ENCODE data around the gene SP140.
"Not testable (repeated sequence)": the region's sequence is repeated elsewhere in the genome, so short reads cannot be mapped to it uniquely, and the experiment has no call there.

SP140 gene

DNA sequence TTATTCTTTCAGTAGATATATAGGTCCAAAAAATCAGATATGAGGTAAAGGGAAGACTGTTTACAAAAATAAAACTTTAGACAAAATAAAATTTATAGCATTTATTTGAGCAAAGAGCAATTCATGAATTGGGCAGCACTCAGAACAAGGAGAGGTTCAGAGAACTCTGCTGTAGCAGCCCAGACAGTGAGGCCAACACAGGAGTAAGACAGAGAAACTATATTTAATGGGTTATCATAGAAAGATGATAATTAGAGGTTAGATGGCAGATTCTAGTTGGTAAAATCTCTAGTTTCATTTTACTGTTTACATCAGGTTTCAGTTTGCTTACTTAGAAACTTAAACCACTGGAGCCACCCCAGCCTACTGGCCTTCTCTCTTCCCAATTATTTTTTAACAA lies 71.4 kb downstream of the SP140 start:
- DNase-seq, result no peak

DNA sequence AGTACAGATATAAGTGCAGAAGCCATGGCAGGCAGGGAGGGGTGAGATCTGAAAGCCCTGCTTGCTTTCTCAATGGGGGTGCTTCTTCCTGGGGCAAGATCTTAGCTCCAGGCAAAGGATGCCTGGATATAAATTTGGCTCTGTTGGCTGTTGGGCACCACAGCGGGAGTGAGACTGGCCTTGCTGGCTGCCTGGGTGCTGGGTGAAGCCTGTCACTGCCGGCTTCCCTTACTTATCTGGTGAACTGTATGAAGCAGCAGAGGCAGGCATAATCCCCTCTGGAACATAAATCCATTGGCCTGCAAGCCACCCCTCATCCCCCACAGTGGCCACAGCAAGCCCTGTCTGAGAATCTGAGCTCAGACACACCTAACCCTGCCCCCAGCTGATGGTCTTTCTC lies 74.1 kb downstream of the SP140 start:
- no peak for DNase-seq

DNA sequence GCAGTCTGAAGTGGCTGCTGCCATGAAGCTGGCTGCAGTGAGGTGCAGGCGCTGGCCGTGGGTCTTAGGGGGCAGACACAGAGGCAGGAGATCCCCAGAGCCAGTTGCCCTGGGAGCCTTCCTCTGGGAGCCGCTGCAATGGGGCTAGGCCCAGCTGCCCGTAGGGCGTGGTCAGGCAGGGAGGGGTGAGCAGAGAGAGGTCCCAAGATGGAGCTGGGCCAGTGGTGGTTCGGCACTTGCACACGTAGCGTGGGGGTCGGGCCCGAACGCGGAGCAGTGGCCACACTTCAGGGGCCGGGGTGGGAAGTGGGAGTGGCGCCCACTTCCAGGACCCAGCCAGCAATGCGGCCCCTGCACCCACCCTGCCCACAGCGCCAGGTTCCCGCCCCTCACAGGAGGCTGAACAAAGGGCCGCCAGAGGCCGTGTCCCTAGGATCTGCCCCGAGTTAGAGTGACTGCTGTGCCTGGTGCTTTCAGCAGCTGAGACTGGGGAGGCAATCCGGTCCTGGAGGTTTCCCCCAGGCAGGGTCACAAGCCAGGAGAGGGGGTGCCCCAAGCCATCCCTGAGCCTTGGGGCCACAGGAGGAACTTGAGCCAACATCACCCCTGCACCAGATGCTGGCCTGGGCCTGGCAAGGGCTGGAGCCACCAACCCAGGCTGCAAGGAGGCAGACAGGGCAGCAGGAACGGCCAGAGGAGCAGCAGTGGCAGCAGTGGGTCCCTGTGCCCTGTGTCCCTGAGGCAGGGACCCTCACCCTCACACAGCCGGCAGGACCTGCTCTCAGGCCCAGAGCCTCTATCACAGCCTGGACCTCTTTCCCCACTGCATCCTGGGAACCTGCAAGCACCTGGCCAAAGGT lies 80.1 kb downstream of the SP140 start:
- DNase-seq, result no peak

DNA sequence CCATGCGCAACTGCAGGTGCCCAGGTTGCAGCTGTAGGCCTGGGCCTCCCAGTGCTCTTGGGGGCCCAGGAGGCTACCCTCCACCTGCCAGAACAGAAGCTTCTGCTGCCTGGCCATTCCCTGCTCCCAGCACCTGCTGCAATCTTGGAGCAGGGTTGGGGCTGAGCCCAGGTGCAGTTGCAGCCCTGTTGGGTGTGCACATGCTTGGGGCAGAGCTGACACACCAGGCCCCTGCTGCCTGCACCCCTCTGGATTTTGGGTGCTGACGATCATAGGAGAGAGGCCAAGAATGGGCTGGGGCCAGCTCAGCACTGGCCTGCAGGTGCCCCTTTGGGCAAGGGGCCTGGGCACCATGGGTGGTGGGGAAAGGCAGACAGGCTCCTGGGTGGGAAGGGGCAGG lies 80.9 kb downstream of the SP140 start:
- no peak for DNase-seq

DNA sequence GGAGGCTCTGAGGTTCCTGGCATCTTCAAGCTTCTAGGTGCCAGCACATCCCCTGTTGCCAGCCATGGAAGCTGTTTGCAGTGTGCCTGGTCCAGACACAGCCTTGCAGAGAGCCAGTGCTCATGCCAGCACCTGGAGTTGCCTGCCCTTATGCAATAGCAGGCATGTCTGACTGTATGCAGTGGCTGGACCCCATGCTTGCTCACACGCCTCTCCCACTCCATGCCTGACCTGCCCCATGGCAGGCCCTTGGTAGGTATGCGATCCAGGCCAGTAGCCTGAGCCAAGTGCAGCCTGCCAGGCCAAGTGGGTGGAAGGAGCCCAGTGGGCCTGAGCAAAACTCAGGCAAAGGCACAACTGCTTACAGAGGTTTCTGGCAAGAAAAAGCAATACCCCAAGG lies 81.9 kb downstream of the SP140 start:
- no peak for DNase-seq

DNA sequence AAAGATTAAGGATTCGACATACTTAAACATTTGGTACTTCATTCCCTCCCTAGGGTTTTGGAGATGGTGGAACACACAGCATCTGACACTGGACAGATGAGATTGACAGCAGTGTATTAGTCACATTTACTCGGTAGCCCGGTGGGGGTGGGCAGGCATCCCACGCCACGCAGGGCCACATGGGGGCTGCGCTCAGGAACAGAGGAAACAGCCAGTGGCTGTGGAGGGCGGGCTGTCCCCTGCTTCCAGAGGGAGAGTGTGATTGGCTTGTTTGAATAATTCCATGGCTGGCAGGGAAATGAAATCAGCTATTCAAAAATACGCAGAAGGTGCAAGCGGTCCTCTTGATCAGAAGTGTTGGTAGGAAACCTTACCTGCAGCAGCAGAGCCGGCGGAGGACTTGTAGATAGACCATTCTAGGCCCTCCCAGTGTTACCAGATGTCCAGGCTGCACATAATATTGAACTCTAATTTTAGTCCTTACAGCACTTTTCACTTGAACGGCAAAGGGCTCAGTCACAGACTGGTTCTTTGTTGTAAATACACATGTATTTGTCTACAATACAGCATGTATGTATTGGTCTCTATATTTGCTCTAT lies 83.0 kb downstream of the SP140 start:
- no peak for DNase-seq

DNA sequence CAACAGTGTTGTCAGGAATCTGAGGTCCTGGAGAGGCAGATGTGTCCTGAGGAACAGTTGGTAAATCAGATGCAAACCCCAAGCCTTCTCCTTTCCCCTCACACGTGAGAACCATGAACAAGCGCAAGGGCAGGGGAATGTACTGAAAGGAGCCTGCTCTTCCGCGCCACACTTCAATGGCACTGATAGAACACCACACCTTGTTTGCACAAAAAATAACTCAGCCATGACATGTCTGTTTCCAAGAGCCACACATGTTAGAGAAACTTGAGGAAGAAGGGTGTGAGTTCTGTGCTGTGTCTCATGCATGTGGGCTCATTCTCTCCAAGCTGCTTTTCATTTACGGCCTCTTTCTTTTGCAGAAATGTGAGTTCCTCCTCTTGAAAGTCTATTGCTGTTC lies 85.3 kb downstream of the SP140 start:
- DNase-seq, result not testable (repeated sequence)

DNA sequence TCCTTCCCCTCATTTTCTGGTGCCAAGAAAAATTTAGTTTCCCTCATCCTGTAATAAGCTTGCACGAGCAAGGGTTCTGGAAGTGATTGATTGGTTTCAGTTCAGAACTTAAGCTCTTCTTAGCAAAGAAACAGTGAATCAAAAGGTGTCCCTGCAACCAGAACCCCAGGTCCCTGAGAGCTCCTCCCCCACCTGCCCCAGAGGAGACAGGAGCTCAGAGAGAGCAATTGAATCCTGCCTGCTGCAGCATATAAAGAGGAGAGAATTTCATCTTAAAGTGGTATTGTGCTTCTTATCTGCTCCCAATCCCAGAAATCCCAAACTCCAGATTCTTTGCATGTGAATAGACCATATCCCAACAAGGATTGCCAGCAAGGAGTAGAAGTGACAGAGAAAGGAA lies 86.1 kb downstream of the SP140 start:
- not testable (repeated sequence) for DNase-seq

DNA sequence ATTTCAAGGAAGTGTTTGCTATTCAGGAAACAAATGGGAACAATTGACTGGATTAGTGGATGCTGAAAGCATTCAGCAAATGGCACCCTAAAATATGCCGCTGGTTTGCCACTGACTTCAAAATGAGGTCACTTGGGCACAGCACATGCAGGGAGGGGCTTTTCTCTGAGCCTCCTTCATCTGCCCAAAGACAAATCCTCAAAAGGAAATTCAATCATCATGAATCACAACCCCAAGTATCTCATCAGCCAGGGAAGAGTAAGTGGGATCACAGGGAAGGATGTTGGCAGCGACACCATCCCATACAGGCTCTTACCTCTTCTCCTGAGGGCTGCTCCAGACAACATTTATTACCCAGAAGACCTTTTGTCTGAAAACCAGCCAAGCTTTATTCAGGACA lies 87.1 kb downstream of the SP140 start:
- no peak for DNase-seq

DNA sequence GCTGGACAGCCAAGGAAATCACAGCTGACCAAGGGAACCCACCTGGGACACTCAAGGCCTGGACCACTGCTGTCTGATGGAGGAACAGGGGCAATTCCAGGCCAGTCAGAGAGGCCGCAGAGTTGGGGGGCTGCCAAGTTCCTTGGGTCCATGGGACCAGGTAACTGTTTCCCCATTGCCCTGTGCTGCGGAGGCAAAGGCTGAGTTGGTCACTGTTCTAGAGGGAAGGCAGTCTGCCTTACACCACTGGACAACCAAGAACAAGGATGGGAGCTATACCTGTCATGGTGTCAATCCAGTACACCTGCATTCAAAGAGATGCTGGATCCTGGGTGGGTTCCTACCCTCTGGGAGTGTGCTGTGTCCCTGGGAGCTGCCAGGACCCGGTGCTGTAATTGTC lies 91.8 kb downstream of the SP140 start:
- DNase-seq, result no peak

DNA sequence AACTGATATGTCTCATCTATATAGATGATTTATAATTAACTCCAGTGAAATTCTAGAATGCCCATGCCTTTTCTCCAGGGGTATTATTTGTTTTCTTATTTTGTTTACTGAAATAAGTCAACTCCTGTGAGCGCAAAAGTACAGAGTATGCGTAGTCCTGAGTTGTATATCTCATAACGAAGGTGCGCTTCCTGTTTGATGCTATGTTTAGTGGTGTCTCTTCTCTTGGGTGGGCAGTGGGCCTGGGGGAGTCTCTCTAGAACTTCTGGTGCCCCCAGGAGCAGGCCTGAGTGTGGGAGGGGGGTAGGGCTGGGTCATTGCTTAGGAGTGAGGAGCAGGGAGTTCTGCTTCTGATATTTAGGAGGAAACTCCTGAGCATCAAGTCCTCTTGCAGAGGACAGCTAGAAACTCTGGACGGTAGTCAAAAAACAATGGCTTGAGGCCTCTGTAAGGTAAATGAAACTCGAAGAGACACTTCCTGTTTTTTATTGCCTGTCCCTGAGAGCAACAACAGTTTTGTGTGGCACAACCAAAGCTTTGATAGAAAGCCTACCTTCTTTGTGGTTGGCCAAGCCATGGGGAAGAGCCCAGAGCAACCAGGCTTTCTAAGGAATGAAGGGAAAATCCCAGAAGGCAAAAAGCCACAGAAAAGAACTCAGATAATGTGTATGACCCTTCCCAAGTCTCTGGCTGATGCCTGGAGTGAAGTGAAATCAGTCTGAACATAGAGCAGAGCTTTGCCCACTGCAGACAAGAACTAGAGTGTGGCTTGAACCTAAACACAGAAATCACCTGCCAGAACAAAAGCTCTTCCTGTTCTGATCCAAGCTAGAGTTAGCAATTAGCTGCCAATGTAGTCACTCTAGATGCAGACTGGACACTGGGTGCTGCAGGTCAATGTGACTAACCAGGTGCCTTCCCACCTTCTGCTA lies 92.9 kb downstream of the SP140 start:
- no peak for DNase-seq

DNA sequence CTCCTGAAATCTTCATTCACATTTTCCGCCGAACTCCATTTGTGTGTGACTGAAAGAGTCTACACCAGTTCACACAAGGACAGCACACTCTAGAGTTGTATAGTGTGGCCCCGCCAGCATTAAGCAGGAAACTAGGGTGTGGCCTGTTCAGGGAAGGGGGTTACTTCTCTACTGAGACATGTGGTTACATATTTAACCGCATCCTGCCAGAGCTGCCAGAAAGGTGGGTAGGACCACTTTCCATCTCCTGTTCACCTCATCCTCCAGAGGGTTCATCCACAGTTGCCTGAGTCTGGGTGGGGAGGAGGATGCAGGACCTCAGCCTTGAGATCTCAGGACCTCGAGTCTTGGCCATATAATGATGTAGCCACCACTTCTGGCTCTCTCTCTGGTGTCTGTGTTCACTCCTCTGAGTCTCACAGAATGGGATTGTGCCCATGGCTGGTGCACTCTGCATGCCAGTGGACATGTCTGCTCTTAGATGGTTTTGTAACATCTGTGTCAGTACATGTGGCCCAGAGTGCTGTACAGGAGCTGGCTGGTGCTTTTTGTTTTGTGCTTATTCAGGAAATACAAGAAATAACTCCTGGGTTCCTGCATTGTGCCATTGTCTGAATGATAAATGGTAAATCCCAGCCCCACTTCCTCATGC lies 93.8 kb downstream of the SP140 start:
- peak; percentile 63 for DNase-seq

DNA sequence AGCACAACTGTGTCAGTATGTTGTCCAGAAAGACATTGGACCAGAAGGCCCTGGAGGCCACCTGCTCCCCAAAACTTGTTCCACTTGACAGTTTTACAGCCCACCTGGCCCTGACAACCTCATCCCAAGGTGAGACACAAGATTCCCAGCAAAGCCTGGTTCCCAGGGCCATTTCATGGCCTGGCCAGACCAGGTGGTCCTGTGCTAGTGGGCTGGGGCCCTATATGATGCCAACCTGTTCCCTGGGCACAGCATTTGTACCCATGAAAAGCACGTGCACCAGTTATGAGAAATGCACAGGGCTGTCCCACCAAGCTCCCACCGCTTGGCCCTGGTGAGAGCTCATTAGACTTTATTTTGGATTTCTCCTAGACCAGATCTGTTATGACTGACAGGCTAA lies 95.5 kb downstream of the SP140 start:
- DNase-seq, result no peak

DNA sequence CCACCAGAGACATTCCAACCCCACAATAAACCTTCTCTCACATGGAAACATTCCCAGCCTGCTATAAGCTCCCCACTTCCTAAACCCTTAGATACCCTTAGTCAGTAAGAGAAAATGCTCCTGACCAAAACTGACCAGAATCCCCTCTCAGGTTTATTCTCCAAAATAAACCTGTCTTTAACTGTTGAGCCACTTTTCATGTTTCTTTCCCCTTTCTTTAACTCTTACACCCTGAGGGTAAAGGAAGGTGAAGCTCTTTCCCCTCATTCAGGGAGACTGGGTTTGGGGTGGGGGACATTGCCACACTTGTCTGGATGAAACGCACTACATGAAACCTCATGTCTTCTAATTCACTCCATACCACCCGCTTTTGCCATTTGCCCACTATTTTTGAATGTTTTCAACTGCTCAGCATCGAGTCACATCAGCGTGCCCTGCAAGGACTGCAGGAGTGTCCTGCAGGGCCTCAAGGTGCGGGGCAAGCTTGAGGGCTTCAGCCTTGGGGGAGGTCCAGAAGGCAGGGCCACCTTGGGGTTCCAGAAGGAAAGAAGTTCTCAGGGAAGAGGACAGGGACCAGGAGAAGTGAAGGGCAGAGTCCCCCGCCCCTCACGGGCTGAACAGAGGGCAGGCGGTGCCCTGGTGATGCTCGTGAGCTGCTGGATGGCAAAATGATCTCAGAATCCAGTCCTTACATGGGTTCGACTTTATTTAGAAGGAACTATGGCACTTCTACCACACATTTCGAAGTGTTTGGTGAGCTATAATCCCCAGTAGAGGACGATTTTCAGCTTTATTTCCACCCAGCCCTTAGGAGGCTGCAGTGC lies 97.2 kb downstream of the SP140 start:
- DNase-seq, result no peak

DNA sequence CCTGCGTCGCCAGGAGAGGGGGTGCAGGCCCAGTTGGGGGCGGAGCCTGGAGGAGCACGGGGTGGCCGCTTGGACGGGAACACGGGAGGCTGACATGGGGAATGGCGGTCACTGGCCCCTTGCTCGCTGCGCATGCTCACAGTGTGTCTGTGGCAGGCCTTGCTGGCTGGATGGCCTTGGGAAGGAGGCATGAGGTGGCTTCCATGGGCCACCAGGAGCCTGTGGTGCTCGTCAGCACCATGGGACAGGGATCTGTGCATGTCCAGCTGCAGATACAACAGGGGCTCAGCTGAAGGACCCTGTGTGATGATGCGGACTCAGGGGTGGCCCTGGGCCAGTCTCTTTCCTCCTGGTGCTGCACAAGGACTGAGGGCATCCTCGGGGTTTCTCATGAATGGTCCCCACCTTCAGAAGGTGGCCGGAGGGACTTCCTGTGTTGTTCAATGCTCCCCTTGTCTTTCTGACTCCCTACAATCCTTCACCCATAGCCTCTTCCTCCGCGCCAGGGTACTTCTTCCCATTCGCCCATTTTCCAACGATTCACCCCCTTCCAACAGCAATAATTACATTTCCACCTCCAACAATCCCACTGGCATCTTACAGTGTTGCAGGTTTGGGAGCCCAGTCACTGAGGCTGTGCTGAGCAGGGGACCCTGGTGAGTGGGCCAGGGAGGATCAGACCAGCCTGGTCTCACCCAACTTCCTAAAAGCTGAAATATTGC lies 98.0 kb downstream of the SP140 start:
- no peak for DNase-seq

DNA sequence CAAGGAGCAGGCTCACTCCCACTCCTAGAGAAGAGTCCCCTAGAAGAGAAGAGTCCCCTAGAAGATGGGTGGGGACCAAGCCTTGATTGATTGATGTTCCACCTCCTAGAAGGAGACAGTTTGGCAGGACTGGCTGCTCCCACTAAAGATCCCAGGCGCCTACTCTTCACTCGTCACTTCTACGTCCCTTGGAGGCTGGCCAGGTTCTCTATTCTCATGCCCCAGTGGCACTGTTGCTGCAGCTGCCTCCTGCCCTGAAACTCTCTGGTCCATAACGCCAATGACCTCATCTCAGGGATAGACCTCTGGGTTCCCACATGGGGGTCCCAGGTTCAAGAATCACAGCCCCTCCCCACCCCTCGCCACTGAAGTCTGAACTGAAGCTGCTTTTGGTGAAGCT lies 99.0 kb downstream of the SP140 start:
- no peak for DNase-seq

DNA sequence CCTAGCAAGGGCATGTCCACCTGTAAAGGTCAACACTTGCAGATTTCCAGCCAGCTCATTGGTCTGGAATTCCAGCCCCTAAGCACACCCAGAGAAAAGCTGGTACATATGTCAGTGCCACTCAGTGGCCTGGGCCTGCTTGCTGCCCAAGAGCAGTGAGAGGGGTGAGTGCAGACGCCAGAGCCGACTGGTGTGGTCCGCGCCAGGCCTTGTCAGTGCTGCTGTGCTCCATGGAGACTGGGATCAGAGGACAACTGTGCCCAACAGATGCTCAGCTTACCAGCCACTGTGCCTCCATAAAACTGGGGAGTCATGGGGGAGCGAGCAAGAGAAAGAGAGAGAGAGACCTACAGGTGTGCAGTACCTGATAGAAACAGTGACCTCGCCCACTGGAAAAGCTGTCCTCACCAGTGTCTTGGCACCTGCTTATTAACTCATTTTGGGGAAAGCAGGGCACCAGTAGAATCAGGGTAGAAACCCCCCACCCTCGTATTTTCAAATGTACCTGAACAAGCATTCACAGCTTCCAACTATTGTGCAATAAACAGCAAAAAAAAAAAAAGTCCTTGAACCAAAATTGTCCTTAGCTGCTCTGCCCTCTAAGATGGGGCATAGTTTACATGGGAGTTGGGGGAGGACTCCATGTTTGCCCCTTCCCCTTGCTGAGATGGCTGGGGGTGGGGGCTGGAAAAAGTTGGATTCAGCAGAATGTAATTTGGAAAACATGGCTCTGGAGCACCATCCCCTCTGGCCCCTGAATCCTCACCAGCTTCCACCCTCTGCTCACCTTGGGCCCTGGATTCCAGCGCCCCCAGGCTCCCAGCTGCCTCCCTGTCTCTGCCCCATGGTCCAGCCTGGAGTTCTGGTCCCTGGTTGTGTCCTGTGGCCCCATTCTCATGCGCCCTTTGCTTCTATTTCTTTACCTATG lies 100.0 kb downstream of the SP140 start:
- no peak for DNase-seq

DNA sequence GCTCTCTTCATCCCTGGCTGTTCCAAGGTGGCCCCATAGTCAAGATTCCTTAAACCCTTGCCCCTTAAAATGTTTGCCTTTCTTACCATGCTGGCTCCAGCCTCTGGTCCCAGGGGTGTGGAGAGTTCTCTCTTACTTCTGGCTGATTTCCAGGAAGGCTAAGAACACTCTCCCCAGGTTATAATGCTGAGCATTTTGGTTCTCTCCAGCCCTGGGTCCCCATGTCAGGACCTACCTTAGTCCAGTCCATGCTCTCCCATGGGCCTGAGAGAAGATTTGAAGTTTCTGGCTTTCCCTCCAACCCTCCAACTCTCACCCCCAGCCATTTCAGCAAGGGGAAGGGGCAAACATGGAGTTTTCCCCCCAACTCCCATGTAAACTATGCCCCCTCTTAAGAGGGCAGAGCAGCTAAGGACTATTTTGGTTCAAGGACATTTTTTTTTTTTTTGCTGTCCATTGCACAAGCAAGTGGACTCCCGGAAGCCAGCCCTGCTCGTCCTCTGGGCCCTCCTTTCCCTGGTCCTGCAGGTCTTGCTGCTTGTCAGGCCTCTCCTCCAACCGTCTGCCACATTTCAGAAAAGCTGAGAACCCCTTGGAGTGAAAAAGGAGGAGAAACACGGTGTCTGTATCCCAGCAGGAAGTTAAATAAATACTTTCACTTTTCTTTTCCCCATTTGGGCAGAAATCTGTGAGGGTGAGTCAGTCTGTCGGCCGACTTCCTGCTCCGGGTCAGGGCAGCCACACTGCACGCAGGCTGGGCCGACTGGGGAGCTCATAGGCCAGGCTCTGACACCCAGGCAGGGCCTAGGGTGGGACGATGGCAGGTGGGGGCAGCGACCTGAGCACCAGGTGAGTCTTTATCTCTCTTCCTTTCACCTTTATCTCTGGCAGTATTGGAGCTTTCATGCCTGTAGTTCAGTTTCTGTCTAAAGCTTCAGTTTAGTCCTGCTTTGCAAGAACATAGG lies 101.2 kb downstream of the SP140 start, which contains the start of gene SP140L:
Gene SP140L (plus strand): TSS at position 741 of the 965 bp plus-strand sequence. CDS start 77 bp downstream, at position 818.
- peak; percentile 74 for DNase-seq
